Ascending aorta (tissue), 2 donors: ENCODE data around the gene PMS1. TPM values are rescaled to one million over a fixed set of nuclear protein-coding genes. Genes with fewer than 3 reads are reported as not detected.

Source experiments
- DNase-seq, 2 donors: peaks; one replicate each; pipeline ENCODE4 v3.0.0-alpha.2; 2019; ENCODE audit warnings: low spot score in 2 of 2
- H3K27ac ChIP-seq, 2 donors: fragments of 200-600 bp; sonication (generic); one replicate each; pipeline ENCODE4 v1.5.1; 2016 to 2017; ENCODE audit warnings: mild to moderate bottlenecking in 1 of 2
- H3K27me3 ChIP-seq: fragments of 200-600 bp; sonication (generic); one replicate; pipeline ENCODE4 v1.5.1; 2017
- H3K36me3 ChIP-seq, 2 donors: fragments of 200-600 bp; sonication (generic); one replicate each; pipeline ENCODE4 v1.5.1; 2016
- H3K4me1 ChIP-seq, 2 donors: fragments of 200-600 bp; sonication (generic); one replicate each; pipeline ENCODE4 v1.5.1; 2016 to 2017; ENCODE audit warnings: mild to moderate bottlenecking in 1 of 2
- H3K4me3 ChIP-seq, 2 donors: fragments of 200-600 bp; sonication (generic); one replicate each; pipeline ENCODE4 v1.5.1; 2016 to 2017; ENCODE audit warnings: mild to moderate bottlenecking in 1 of 2
- H3K9me3 ChIP-seq, 2 donors: fragments of 200-600 bp; sonication (generic); one replicate each; pipeline ENCODE4 v1.5.1; 2016
- intact Hi-C: fragments of 100-400 bp; cut with DNase I; formaldehyde crosslinking; loops from one replicate; pipeline ENCODE4 v1.15.1; 2023
- total RNA-seq: library from RNA; depleted of rRNA; stranded (reverse); fragments of >200 nt; gene quantifications from one replicate; pipeline ENCODE4 v1.1.0, GENCODE V29; 2016
- TF ChIP-seq, protein P1 (sequence below), 3 experiments: fragments of 200-600 bp in 2 of 3; fragments of 450-650 bp in 1 of 3; sonication (generic) in 2 of 3; IDR thresholded peaks; one replicate each; pipeline ENCODE4 v1.5.1; 2016 to 2019; ENCODE audit warnings: antibody characterized with exemption in 3 of 3, mild to moderate bottlenecking in 1 of 3, moderate library complexity in 1 of 3

Gene PMS1
- total RNA-seq, 1 donor from 2014 or later, result 8.7 TPM

DNA sequence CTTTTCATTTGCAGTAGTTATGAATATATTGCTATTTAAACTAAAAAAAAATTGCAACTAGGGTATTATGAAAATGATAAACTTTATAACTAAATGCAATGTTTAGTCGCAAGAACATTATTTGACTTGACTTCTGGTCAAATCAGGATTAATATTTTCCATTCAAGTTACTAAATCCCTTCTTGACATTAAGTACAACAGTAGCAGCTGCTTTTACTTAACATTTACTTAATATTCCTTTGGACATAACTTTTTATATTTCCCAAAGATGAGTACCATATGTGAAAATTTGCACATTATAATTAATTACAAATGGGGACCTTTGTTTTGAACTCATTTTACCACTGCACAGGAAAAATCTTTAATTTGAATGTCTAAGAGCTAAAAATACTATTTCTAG lies 74.0 kb downstream of the PMS1 start:
- no peaks in the 10 kb centered on the region for H3K27me3 ChIP-seq
- peaks cover 0 to 7% of the 10 kb centered on the region in 2 donors for H3K36me3 ChIP-seq
- no peaks in the 10 kb centered on the region for H3K4me1 ChIP-seq
- TF ChIP-seq, protein P1, sequence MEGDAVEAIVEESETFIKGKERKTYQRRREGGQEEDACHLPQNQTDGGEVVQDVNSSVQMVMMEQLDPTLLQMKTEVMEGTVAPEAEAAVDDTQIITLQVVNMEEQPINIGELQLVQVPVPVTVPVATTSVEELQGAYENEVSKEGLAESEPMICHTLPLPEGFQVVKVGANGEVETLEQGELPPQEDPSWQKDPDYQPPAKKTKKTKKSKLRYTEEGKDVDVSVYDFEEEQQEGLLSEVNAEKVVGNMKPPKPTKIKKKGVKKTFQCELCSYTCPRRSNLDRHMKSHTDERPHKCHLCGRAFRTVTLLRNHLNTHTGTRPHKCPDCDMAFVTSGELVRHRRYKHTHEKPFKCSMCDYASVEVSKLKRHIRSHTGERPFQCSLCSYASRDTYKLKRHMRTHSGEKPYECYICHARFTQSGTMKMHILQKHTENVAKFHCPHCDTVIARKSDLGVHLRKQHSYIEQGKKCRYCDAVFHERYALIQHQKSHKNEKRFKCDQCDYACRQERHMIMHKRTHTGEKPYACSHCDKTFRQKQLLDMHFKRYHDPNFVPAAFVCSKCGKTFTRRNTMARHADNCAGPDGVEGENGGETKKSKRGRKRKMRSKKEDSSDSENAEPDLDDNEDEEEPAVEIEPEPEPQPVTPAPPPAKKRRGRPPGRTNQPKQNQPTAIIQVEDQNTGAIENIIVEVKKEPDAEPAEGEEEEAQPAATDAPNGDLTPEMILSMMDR (IDR thresholded peaks at IDR 0.05), result no peak
- intact Hi-C loops, result no loop called here
- H3K27ac ChIP-seq, result no peak overlapping the region
- DNase-seq, result no peak
- H3K4me3 ChIP-seq, result no peak overlapping the region
- H3K9me3 ChIP-seq, result no peaks in the 10 kb centered on the region

DNA sequence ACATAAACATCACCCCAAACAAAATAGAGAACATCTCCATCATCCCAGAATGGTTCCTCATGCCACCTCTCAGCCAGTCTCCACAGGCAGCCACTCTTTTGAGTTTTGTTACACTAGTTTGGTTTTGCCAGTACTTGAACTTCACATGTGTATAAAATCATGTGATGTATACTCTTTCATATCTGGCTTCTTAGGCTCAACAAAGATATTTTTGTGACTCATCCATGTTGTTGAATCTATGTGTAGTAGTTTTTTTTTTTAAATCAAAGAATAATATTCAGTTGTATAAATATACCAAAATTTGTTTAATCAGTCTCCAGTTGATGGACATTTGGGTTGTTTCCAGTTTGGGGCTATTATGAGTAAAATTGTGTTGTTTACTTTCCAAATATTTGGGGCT lies 75.9 kb downstream of the PMS1 start:
- DNase-seq, result no peak
- H3K4me1 ChIP-seq, result no peaks in the 10 kb centered on the region
- intact Hi-C loops, result no loop called here

GRCh38 chr2:189862751-189863150 lies 78.5 kb downstream of the PMS1 start:
- no peak overlapping the region for H3K4me3 ChIP-seq
- no peaks in the 10 kb centered on the region for H3K4me1 ChIP-seq
- no peak overlapping the region for H3K27ac ChIP-seq
- TF ChIP-seq, protein P1 (IDR thresholded peaks at IDR 0.05), result no peak
- H3K27me3 ChIP-seq, result no peaks in the 10 kb centered on the region
- no peak for DNase-seq
- H3K36me3 ChIP-seq, result peaks cover 0 to 26% of the 10 kb centered on the region in 2 donors
- H3K9me3 ChIP-seq, result no peaks in the 10 kb centered on the region
- intact Hi-C loops, result no loop called here

More for the DNA sequence above, 75.9 kb downstream of the PMS1 start:
- Histone ChIP-seq H3K4me3 (no peak overlapping the region), H3K27ac (no peak overlapping the region), H3K9me3 (no peaks in the 10 kb centered on the region), H3K27me3 (no peaks in the 10 kb centered on the region), H3K36me3 (peaks cover 0 to 16% of the 10 kb centered on the region in 2 donors)
- TF ChIP-seq, protein P1 (IDR thresholded peaks at IDR 0.05), result no peak

GRCh38 chr2:189865826-189866225 lies 81.6 kb downstream of the PMS1 start:
- Histone ChIP-seq H3K4me3 (no peak overlapping the region), H3K27me3 (no peaks in the 10 kb centered on the region), H3K27ac (no peak overlapping the region), H3K9me3 (no peaks in the 10 kb centered on the region), H3K4me1 (no peaks in the 10 kb centered on the region), H3K36me3 (peaks cover 0 to 26% of the 10 kb centered on the region in 2 donors)
- DNase-seq, result no peak
- intact Hi-C loops, result no loop called here
- TF ChIP-seq, protein P1 (IDR thresholded peaks at IDR 0.05), result no peak

- Histone ChIP-seq H3K27me3 (no peaks in the 10 kb centered on the region), H3K9me3 (no peaks in the 10 kb centered on the region), H3K27ac (no peak overlapping the region), H3K4me3 (no peak overlapping the region), H3K4me1 (no peaks in the 10 kb centered on the region), H3K36me3 (peaks cover 0 to 26% of the 10 kb centered on the region in 2 donors)
- TF ChIP-seq, protein P1 (IDR thresholded peaks at IDR 0.05), result no peak
- intact Hi-C loops, result no loop called here
- DNase-seq, result no peak
These were observed 82.0 kb downstream of the PMS1 start for GRCh38 chr2:189866296-189866695.

GRCh38 chr2:189868896-189869295 lies 84.6 kb downstream of the PMS1 start:
- Histone ChIP-seq H3K4me1 (no peaks in the 10 kb centered on the region), H3K4me3 (no peak overlapping the region), H3K27ac (no peak overlapping the region), H3K9me3 (no peaks in the 10 kb centered on the region), H3K36me3 (peaks cover 6 to 21% of the 10 kb centered on the region in 2 donors), H3K27me3 (no peaks in the 10 kb centered on the region)
- no peak for DNase-seq
- intact Hi-C loops, result no loop called here
- TF ChIP-seq, protein P1 (IDR thresholded peaks at IDR 0.05), result no peak
